ENCODE results near the gene RAD51B.
"Not testable (repeated sequence)": the region's sequence is repeated elsewhere in the genome, so short reads cannot be mapped to it uniquely, and the experiment has no call there.

The RAD51B gene

GRCh38 chr14:67819563-67820421 is at the start of gene RAD51B:
RAD51B (plus strand) TSS chr14:67819779.
- peak; percentile 68 to 82 for DNase-seq

DNA sequence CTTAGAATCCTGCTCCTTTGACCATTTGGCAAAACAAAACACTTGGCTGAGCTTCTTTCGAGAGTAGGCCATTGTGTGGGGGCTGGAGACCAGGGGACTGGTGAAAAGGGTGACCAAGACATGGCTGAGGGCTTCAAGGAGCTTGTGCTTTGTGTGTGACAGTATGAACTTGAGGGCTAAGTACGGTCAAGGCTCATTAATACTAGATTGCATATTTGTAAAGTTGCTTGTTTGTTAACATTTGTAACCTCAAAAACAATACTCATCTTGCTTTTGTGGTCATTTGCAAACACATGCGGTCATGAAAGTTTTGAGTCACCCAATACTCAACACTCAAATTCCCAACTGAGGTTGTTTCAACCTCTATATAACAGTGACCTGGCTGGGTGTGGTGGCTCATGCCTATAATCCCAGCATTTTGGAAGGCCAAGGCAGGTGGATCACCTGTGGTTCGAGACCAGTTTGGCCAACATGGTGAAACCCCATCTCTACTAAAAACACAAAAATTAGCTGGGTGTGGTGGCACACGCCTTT is 45.7 kb upstream of the RAD51B start:
- no peak for DNase-seq

GRCh38 chr14:67776653-67777322 is 42.8 kb upstream of the RAD51B start:
- no peak for DNase-seq

DNA sequence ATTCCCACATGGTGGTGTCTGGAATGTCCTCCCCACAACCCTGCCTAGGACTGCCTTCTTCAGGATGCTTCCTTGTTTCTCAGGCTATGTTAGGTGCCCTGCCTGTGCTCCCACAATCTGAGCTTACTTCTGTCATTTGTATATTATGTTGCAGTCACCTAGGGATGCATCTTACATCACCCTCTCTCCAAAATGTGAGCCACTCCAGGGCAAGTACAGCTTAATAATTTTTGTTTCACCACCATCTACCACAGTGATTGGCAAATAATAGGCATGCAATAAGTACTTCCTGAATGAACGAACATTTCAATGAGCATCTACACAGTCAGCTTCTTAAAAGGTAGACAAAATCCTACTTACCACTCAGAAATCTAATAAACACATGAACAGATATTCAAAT is 40.8 kb upstream of the RAD51B start:
- DNase-seq: no peak

DNA sequence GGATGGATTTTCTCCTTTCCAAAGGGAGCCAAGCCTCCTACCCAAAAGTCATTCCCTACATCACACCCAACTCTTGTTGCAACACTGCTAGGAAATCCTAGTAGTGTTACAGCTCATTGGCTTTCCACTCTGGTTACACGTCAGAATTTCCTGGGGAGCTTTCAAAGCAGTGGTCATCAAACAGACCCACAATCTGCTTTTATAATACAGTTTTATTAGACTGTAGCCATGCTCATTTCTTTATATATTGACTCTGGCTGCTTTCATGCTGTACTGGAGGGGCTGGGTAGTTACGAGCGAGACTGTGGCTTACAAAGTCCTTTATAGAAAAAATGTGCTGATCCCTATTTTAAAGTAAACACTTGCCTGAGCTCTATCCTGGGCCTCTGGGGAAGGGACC is 37.5 kb upstream of the RAD51B start:
- DNase-seq: no peak

DNA sequence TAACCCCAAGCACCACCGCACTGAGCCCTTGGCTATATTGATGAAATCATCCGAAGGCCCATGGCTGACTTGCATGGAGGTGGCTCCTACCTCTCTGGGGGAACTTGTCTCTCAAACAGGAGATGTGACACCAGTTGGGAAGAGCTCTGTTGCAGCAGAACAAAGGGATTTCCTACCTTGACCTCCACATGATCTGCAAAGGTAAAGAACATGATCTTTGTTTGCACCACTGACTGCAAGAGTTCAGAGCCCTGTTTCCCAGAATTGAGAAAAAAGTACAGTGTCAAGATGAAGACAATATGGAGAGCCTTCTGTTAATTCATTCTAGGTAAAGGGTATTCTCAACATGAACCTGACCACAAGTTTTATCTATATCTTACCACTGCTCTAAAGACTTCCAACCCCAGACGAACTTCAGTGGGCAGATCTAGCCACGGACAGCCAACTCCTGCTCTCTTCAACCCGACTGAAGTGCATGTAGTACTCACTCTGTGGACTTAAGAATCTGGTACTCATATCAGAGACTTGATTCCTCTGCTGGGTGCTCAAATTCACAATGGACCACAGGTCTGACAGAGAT is 35.2 kb upstream of the RAD51B start:
- DNase-seq: no peak

- DNase-seq: no peak
Measured at GRCh38 chr14:67785270-67786109, 34.1 kb upstream of the RAD51B start.

- DNase-seq: no peak
Measured at GRCh38 chr14:67787673-67788072, 31.9 kb upstream of the RAD51B start.

- DNase-seq: no peak
Measured at GRCh38 chr14:67798731-67799130, 20.8 kb upstream of the RAD51B start.

DNA sequence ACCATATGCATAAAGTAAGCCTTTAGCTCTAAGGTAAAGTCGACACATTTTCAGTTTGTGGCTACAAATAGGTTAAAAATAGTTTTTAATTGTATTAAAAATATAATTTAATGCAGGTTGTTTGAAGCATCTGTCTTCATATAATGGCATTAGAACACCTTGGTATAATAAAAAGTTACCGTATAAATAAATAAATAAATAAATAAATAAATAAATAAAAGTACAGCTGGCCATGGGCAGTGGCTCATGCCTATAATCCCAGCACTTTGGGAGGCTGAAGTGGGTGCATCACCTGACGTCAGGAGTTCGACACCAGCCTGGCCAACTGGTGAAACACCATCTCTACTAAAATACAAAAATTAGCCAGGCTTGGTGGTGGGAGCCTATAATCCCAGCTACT is 18.8 kb upstream of the RAD51B start:
- DNase-seq: no peak

- no peak for DNase-seq
Measured at GRCh38 chr14:67806246-67806645, 13.3 kb upstream of the RAD51B start.

GRCh38 chr14:67814821-67815220 is 4.8 kb upstream of the RAD51B start:
- no peak for DNase-seq

- no peak for DNase-seq
Measured at GRCh38 chr14:67815573-67816225, 3.9 kb upstream of the RAD51B start.

DNA sequence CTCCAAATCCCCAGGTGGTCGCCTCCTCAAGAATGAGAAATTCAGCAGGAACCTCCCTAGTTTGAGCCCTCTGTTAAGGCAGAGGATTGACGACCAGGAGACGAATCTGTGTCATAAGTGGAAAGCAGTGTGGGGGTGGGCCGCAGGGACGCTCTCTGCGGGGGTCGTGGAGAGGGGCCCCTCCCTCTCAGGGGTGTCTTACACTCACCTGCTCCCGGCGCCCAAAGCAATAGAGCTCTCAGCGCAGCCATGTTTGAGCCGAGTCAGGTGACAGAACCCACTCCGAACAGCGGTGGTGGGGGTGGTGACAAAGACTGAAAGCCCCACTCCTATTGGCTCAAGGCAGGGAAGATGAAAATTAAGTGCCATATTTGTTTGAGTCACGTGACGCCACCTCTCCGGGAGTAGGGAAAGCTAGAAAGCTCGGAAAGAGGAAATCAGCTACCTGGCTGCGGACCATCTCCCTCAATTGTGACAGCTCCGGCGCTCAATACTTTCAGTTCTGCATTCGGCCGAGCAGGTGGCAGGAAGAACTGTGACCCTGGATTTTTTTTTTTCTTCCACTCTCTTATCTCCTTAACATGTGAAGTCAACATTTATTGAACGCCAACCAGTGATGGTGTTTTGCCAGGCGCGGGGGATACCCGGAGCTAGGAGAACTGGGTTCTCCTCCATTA is 3.1 kb upstream of the RAD51B start, which contains the start of gene ZFYVE26:
Gene ZFYVE26, minus strand, starts transcription at position 265 of the 677 bp plus-strand sequence. CDS start 627 bp downstream, outside the sequence.
- peak; percentile 97 to 98 for DNase-seq

GRCh38 chr14:67817750-67818438 is 1.7 kb upstream of the RAD51B start:
- DNase-seq: no peak

DNA sequence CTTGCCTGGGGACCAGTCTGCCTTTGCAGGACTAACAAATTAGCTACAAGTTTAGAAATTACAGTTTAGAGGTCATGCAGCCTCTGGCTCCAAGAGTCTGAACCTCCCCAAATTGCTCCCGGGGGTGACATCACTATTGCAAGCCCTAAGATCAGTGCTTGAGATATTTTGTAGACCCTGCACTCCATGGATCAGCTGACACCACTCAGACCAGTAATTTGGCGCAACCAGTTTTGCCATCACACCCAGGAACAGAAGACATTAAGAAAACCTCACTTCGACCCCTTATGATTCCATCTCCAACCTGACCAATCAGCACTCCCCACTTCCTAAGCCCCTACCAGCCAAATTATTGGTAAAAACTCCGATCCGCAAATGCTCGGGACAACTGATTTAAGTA is 1.1 kb upstream of the RAD51B start:
- DNase-seq: not testable (repeated sequence)

GRCh38 chr14:67820428-67820971 is 921 bp downstream of the RAD51B start:
- DNase-seq: no peak

DNA sequence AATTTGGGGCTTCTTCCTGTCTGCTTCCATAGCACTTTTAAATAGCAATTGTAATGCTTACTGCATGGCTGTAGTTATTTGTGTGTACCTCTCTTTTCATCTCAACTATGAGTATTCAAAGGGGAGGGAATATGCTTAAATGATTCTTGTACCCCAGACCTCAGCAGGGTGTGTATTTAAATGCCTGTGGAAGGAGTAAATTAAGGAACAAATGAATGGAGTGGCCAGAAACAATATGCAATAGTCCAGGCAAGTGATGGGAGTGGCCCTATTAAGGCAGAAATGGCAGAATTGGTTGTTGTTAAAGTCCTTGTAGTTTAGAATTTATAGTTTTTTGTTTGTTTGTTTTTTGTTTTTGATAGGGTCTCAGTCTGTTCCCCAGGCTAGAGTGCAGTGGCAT is 1.5 kb downstream of the RAD51B start:
- no peak for DNase-seq

GRCh38 chr14:67831113-67831512 is 11.5 kb downstream of the RAD51B start:
- no peak for DNase-seq

DNA sequence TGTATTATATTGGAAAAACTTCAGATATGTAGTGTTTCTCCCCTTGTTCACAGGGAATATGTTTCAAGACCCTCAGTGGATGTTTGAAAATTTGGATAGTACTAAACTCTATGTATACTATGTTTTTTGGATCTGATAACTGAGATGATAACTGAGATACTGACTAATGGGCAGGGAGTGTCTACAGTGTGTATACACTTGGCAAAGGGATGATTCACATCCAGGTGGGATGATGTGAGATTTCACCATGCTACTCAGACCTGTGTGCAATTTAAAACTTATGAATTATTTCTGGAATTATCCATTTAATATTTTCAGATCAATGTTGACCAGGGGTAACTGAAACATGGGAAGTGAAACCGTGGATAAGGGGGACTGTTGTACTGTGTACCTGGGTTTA is 13.8 kb downstream of the RAD51B start:
- DNase-seq: no peak

DNA sequence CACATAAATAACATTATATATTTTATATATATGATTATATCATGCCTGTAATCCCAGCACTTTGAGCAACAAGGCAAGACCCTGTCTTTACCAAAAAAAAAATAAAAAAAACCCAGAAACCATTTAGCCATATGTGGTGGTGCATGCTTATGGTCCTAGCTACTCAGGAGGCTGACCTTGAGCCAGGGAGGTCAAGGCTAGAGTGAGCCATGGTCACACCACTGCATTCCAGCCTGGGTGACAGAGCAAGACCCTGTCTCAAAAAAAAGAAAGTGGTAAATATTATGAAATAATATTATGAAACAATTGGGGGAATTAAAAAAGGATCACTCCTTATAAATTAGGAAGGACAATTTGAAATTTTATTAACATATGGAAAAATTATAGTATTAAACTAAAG is 16.0 kb downstream of the RAD51B start:
- DNase-seq: no peak

Data from SHP77 (cell line).